Activated CD4-positive, alpha-beta T cell treated with anti-CD3 and anti-CD28 coated beads, Interleukin-2, amount 50 U/mL, for 16 hours (primary cell): ENCODE measurements around the gene ALG1.
"Not testable (repeated sequence)": the region's sequence is repeated elsewhere in the genome, so short reads cannot be mapped to it uniquely, and the experiment has no call there.

ENCODE experiments used
- DNase-seq: peaks from one replicate; pipeline ENCODE4 v3.0.0-alpha.2; 2020

ALG1 gene

GRCh38 chr16:5075637-5076036 lies 4.0 kb downstream of the ALG1 start:
- DNase-seq, result no peak

- DNase-seq, result no peak
These were observed 5.7 kb downstream of the ALG1 start for GRCh38 chr16:5077304-5077703.

- DNase-seq, result no peak
These were observed 7.0 kb downstream of the ALG1 start for GRCh38 chr16:5078626-5079025.

- DNase-seq, result not testable (repeated sequence)
These were observed 8.8 kb downstream of the ALG1 start for GRCh38 chr16:5080461-5080860.

GRCh38 chr16:5080996-5081395 lies 9.4 kb downstream of the ALG1 start:
- not testable (repeated sequence) for DNase-seq

- not testable (repeated sequence) for DNase-seq
These were observed 12.0 kb downstream of the ALG1 start for GRCh38 chr16:5083646-5084045.

GRCh38 chr16:5084099-5084731 lies 12.6 kb downstream of the ALG1 start:
- not testable (repeated sequence) for DNase-seq

- peak; percentile 62 for DNase-seq
These were observed 13.2 kb downstream of the ALG1 start for GRCh38 chr16:5084802-5085201.

GRCh38 chr16:5085716-5086115 lies 14.1 kb downstream of the ALG1 start:
- DNase-seq, result not testable (repeated sequence)

GRCh38 chr16:5088086-5088790 lies 16.6 kb downstream of the ALG1 start:
- not testable (repeated sequence) for DNase-seq

- DNase-seq, result not testable (repeated sequence)
These were observed 17.3 kb downstream of the ALG1 start for GRCh38 chr16:5088936-5089335.

GRCh38 chr16:5089911-5090555 lies 18.4 kb downstream of the ALG1 start:
- DNase-seq, result not testable (repeated sequence)

GRCh38 chr16:5090592-5090991 lies 18.9 kb downstream of the ALG1 start:
- DNase-seq, result not testable (repeated sequence)

GRCh38 chr16:5093081-5093480 lies 21.4 kb downstream of the ALG1 start:
- not testable (repeated sequence) for DNase-seq

GRCh38 chr16:5093746-5094145 lies 22.1 kb downstream of the ALG1 start:
- DNase-seq, result not testable (repeated sequence)

GRCh38 chr16:5095145-5095830 lies 23.6 kb downstream of the ALG1 start:
- DNase-seq, result not testable (repeated sequence)

GRCh38 chr16:5096437-5097060 lies 24.9 kb downstream of the ALG1 start:
- not testable (repeated sequence) for DNase-seq

GRCh38 chr16:5097061-5097469 lies 25.4 kb downstream of the ALG1 start:
- DNase-seq, result peak; percentile 32

- peak; percentile 98 for DNase-seq
These were observed 26.0 kb downstream of the ALG1 start, which contains the start of gene EEF2KMT for GRCh38 chr16:5097470-5098220. TSS of gene EEF2KMT (minus strand) at chr16:5097795. CDS start at chr16:5097739, 56 bp downstream.

- peak; percentile 63 for DNase-seq
These were observed 26.8 kb downstream of the ALG1 start for GRCh38 chr16:5098221-5099159.

GRCh38 chr16:5099174-5099573 lies 27.5 kb downstream of the ALG1 start:
- not testable (repeated sequence) for DNase-seq
